ENCODE measurements around the gene VDR.
"Not testable (repeated sequence)": the region's sequence is repeated elsewhere in the genome, so short reads cannot be mapped to it uniquely, and the experiment has no call there.

The VDR gene

DNA sequence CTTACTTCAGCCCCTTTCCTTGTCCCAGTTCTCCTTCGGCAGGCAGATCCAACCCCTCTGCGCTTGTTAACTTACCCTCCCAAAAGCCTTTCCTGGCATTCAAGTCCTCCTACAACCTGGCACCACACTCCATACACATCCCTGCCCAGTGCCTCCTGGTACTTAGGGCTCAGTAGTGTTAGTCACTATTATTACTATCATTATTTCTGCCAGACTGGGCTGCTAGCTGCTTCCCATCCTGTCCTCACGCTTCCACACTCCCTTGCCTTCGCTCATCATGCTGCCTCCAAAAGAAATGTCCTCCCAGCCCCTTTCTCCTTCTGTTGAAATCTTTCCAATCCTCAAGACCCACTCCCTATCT lies 83.5 kb downstream of the VDR start:
- Mint-ChIP-seq H3K9me3 (no peaks in the 10 kb centered on the region), H3K4me1 (peaks cover 46% of the 10 kb centered on the region), H3K27ac (peak overlapping the region; percentile 18), H3K36me3 (no peaks in the 10 kb centered on the region), H3K27me3 (no peaks in the 10 kb centered on the region), H3K4me3 (peak overlapping the region; percentile 85)
- no peak for ATAC-seq (ENCODE audit: low read depth)
- DNase-seq (ENCODE audit: low spot score in 2 of 2): no peak

- Mint-ChIP-seq H3K9me3 (no peaks in the 10 kb centered on the region), H3K27me3 (no peaks in the 10 kb centered on the region), H3K4me3 (peak overlapping the region; percentile 85), H3K36me3 (no peaks in the 10 kb centered on the region), H3K27ac (peak overlapping the region; percentile 85), H3K4me1 (peaks cover 49% of the 10 kb centered on the region)
- no peak for DNase-seq (ENCODE audit: low spot score in 2 of 2)
- ATAC-seq (ENCODE audit: low read depth): no peak
Observed at GRCh38 chr12:47820631-47821345, 84.0 kb downstream of the VDR start.

DNA sequence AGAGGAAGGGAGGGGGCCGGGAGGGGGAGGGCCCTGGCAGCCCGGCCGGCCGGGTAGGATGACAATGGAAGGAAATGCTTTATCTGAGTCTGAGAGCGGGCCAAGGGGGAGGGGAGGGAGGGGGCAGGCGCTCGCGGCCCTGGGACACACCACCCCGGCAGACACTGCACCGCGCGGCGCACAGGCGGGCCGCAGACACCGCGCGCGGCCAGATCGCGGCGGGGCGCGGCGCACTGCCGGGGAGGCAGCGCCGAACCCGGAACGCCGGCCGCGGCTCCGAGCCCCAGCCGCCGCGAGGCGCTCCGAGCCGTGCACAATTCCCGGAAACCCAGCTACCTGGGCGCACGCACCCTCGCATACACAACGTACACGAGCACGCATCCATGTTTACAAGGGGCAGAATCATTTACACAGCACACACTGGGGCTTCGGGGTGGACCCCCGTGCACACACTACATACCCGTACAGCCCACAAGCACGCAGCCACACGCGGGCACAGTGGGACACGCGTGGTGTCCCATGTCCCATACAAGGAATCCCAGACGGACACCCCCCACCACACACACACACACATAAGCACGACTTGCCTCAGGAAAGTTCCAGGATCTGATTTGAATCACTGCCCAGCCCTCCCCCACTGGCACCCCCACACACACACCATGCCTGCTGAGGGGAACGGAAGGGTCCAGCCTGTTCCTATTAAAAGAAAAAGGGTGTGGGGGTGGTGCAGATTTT lies 84.7 kb downstream of the VDR start, which contains the start of gene HDAC7:
TSS of gene HDAC7 (minus strand) at position 8 of the 735 bp plus-strand sequence. CDS start 118 bp downstream, outside the sequence.
- peak within 1 kb of the TSS; percentile 93 for H3K4me3 Mint-ChIP-seq
- ATAC-seq (ENCODE audit: low read depth): peak; percentile 80
- no peaks in the 10 kb centered on the region for H3K36me3 Mint-ChIP-seq
- H3K4me1 Mint-ChIP-seq: peaks cover 48% of the 10 kb centered on the region
- no peaks in the 10 kb centered on the region for H3K27me3 Mint-ChIP-seq
- peak within 1 kb of the TSS; percentile 94 for H3K27ac Mint-ChIP-seq
- no peaks in the 10 kb centered on the region for H3K9me3 Mint-ChIP-seq
- no peak for DNase-seq (ENCODE audit: low spot score in 2 of 2)

DNA sequence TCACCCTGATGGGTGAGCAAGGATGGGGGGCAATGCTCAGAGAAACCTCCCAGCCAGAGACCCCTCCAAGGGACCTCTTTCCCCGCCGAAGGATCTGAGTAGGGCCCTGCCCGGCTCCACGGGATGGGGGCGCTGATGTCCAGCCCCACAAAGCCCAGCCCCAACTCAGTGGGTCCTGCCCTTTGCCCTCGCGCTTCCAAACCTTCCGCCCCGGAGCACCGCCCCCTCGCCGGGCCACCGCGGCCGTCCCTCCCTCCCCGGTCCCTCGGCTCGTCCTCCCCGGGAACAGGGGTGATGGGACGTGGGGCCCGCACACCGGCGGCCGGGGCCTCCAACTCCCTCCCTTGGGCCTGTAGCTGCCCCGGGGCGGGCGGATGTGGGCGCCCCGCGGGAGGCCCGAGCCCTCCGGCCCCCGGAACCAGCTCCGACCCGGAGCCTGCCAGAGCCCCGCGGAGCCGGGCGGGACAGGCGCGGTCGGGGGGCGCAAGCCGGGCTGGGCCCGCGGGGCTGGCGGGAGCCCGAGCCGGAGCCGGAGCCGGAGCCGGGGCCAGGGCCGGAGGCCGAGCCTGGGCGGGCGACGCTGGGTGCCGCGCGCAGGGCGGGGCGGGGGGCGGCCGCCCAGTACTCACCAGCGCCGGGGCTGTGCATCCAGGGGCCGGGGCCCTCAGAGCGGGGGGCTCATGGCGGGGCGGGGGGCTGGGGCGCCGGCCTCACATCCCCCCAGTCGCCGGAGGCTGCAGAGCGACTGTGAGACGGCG lies 85.5 kb downstream of the VDR start:
- peak overlapping the region; percentile 93 for H3K4me3 Mint-ChIP-seq
- H3K36me3 Mint-ChIP-seq: no peaks in the 10 kb centered on the region
- ATAC-seq (ENCODE audit: low read depth) (peak; percentile 24), DNase-seq (ENCODE audit: low spot score in 2 of 2) (no peak)
- H3K27ac Mint-ChIP-seq: peak overlapping the region; percentile 94
- H3K27me3 Mint-ChIP-seq: no peaks in the 10 kb centered on the region
- no peaks in the 10 kb centered on the region for H3K9me3 Mint-ChIP-seq
- H3K4me1 Mint-ChIP-seq: peaks cover 53% of the 10 kb centered on the region

- no peaks in the 10 kb centered on the region for H3K27me3 Mint-ChIP-seq
- ATAC-seq (ENCODE audit: low read depth): no peak
- H3K4me3 Mint-ChIP-seq: peak overlapping the region; percentile 93
- H3K9me3 Mint-ChIP-seq: no peaks in the 10 kb centered on the region
- no peaks in the 10 kb centered on the region for H3K36me3 Mint-ChIP-seq
- peaks cover 55% of the 10 kb centered on the region for H3K4me1 Mint-ChIP-seq
- DNase-seq (ENCODE audit: low spot score in 2 of 2): no peak
- peak overlapping the region; percentile 94 for H3K27ac Mint-ChIP-seq
Observed at GRCh38 chr12:47818467-47819137, 86.2 kb downstream of the VDR start.

- no peak for ATAC-seq (ENCODE audit: low read depth)
- H3K36me3 Mint-ChIP-seq: no peaks in the 10 kb centered on the region
- H3K27me3 Mint-ChIP-seq: no peaks in the 10 kb centered on the region
- H3K4me1 Mint-ChIP-seq: peaks cover 58% of the 10 kb centered on the region
- H3K27ac Mint-ChIP-seq: peak overlapping the region; percentile 94
- peak overlapping the region; percentile 93 for H3K4me3 Mint-ChIP-seq
- no peak for DNase-seq (ENCODE audit: low spot score in 2 of 2)
- H3K9me3 Mint-ChIP-seq: no peaks in the 10 kb centered on the region
Observed at GRCh38 chr12:47818007-47818376, 86.8 kb downstream of the VDR start.

DNA sequence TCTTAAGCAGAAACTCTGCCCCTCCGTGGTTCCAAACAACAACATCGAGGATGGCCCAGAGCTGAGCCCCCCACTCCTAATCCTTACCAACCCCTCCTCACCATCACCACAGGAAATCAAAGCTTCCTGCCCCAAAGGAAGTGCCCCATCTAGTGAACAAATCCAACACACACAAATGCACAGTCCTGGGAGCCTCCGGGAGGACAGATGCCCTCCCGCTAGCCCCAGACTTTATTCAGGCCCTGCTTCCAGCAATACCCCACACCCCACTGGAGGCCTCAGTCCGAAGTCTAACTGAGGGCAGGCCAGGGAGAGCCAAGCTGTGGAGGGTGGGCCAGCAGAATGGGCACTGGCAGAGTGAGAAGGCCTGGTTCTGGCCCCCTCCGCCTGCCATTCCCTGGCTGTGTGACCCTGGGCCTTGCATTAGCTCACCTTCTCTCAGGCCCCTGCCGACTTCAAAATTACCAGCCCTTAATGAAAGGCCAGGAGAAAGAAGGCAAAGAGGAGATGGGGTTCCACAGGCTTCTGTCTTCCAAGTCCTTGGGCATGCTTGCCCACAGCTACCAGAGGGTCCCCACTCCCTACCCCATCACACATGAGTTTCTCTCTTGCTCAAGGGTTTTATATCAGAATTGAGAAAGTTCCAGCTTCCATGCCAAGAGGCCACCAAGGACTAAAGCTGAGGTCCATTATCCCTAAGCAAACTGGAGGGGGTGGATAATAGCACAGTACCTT lies 87.4 kb downstream of the VDR start:
- H3K4me1 Mint-ChIP-seq: peaks cover 58% of the 10 kb centered on the region
- H3K27me3 Mint-ChIP-seq: no peaks in the 10 kb centered on the region
- ATAC-seq (ENCODE audit: low read depth) (no peak), DNase-seq (ENCODE audit: low spot score in 2 of 2) (no peak)
- no peaks in the 10 kb centered on the region for H3K36me3 Mint-ChIP-seq
- H3K9me3 Mint-ChIP-seq: no peaks in the 10 kb centered on the region
- H3K27ac Mint-ChIP-seq: peak overlapping the region; percentile 94
- peak overlapping the region; percentile 93 for H3K4me3 Mint-ChIP-seq

DNA sequence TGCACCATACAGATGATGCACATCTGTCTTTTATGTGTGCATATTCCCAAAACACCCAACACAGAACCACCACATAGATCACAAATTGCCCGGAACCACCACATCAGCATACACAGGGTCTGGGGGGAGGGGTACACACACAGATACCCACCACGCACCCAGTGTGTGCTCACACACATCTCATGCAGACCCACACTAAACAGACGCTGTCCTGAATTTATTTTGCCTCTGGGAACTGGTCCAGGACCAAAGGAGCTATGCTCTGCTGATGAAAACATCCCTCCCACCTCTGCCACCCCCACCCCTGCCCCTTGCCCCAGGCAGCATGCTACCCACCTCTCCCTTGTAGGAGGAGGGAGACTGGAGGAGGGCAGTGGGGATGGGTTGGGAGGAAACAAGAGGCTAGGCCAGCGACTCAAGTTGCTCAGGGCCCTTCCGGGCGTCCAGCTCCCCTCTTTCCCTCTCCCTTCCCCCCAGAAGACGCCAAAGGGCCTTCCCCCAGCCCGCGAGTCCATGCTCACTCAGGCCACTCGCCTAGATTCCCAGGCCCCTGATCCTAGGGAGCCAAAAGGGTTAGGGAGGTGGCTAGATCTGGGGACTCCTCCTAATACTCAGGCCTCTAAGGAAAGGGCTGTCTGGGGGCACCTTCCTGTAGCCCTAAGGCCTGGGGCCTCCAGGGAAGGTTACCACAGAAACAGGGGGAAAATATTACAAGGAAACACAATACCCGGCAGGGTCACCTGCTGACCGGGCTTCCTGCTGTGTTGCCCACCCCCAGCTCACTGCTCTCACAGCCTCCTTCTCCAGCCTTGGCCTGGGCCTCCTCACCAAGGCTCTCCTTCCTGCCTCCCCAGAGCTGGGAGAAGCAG lies 88.2 kb downstream of the VDR start:
- ATAC-seq (ENCODE audit: low read depth): no peak
- Mint-ChIP-seq H3K27me3 (no peaks in the 10 kb centered on the region), H3K4me3 (peak overlapping the region; percentile 93), H3K36me3 (no peaks in the 10 kb centered on the region), H3K9me3 (no peaks in the 10 kb centered on the region), H3K27ac (peak overlapping the region; percentile 94), H3K4me1 (peaks cover 56% of the 10 kb centered on the region)
- no peak for DNase-seq (ENCODE audit: low spot score in 2 of 2)

DNA sequence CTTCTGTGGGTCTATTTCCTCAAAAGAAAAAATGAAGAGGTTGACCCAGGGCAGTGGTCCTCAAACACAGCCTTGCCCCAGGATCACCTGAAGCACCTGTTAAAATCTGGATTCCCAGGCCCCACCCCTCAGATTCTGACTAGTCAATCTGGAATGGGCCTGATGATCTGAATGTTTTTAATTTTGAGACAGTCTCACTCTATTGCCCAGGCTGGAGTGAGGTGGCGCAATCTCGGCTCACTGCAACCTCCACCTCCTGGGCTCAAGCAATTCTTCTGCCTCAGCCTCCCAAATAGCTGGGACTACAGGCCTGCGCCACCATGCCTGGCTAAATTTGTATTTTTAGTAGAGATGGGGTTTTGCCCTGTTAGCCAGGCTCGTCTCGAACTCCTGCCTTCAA lies 89.3 kb downstream of the VDR start:
- DNase-seq (ENCODE audit: low spot score in 2 of 2); H3K27me3 Mint-ChIP-seq; H3K36me3 Mint-ChIP-seq; H3K9me3 Mint-ChIP-seq; ATAC-seq (ENCODE audit: low read depth): not testable (repeated sequence)
- Mint-ChIP-seq H3K4me1 (peaks cover 62% of the 10 kb centered on the region), H3K27ac (peak overlapping the region; percentile 94), H3K4me3 (peak overlapping the region; percentile 14)

GRCh38 chr12:47814539-47815170 lies 90.1 kb downstream of the VDR start:
- no peaks in the 10 kb centered on the region for H3K9me3 Mint-ChIP-seq
- peaks cover 63% of the 10 kb centered on the region for H3K4me1 Mint-ChIP-seq
- H3K27ac Mint-ChIP-seq: peak overlapping the region; percentile 94
- no peaks in the 10 kb centered on the region for H3K27me3 Mint-ChIP-seq
- ATAC-seq (ENCODE audit: low read depth) (no peak), DNase-seq (ENCODE audit: low spot score in 2 of 2) (no peak)
- peak overlapping the region; percentile 28 for H3K4me3 Mint-ChIP-seq
- H3K36me3 Mint-ChIP-seq: no peaks in the 10 kb centered on the region

DNA sequence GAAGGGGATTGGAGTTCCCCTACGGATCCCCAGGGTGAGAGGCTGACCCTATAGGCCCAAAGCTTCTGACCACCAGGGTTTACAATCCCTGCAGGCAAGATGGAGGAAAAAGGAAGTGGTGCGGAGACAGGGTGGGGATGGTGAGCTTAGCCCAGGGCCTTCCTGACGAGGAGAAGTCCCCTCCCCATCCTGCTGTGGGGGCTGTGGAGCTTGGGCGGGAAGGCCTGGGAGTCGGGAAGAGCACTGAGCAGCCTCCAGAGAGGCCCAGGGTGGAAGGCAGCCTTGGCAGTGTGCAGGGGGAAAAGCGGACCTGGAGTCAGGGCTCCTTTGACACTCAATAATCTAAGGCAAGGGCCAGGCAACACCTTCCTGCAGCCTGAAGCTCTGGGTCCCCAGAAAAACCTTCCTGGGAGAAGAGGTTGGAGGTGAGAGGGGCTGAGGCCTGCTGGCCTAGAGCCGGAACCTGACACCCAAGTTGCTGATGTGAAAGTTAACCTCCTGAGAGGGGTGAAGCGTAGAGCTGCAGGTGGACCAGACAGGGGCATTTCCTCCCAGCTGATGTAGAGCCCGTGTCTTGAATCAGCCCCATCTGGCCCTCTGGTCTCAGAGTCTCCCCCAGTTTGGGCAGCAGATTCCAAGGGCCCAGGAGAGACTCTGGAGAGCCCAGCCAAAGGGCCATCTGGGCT lies 91.1 kb downstream of the VDR start:
- H3K9me3 Mint-ChIP-seq: no peaks in the 10 kb centered on the region
- peak overlapping the region; percentile 94 for H3K27ac Mint-ChIP-seq
- no peaks in the 10 kb centered on the region for H3K36me3 Mint-ChIP-seq
- DNase-seq (ENCODE audit: low spot score in 2 of 2) (peak in 1 of 2 donors; percentile 47), ATAC-seq (ENCODE audit: low read depth) (peak; percentile 2)
- H3K4me1 Mint-ChIP-seq: peaks cover 66% of the 10 kb centered on the region
- no peaks in the 10 kb centered on the region for H3K27me3 Mint-ChIP-seq
- peak overlapping the region; percentile 92 for H3K4me3 Mint-ChIP-seq
